K562 (cell line): ENCODE measurements around the gene PERP. TPM values are rescaled to one million over a fixed set of nuclear protein-coding genes. Genes with fewer than 3 reads are reported as not detected.

Experiments used
- ATAC-seq: fragments of 200-7000 bp; cut with Tn5 transposase; 3 replicates; pipeline ENCODE4 v1.9.1; 2020; ENCODE audit warnings: moderate library complexity
- BruUV-seq: library from RNA; stranded (reverse); fragments of 400-500 nt; replicated peaks from 2 replicates; lab custom pipeline; 2021; lab: Mats Ljungman, UMichigan
- CTCF ChIA-PET: fragments of 300-600 bp; formaldehyde crosslinking; extraction: SDS; loops from one replicate; lab custom pipeline; 2021; ENCODE audit warnings: low intra/inter-chr PET ratio; lab: Yijun Ruan, JAX
- POLR2A ChIA-PET: fragments of 300-600, 350-650 bp; sonication (Branson Sonifier 250); formaldehyde crosslinking; extraction: SDS; loops from one replicate; lab custom pipeline; 2021; ENCODE audit warnings: antibody characterized with exemption, inconsistent platforms; lab: Yijun Ruan, JAX
- DNase-seq, 4 experiments: peaks; one replicate each; pipeline versions ENCODE4 v3.0.0 to v3.0.0-alpha.2; 2011 to 2018; ENCODE audit warnings: low spot score in 3 of 4, mixed read lengths in 3 of 4; ENCODE audit errors: extremely low read depth in 1 of 4
- FAIRE-seq: peaks from 2 replicates; lab custom pipeline; 2011; peaks lifted over from hg19 to GRCh38; lab: Jason Lieb, UNC
- H2AFZ ChIP-seq: 2 replicates; pipeline ENCODE4 v1.6.0; 2011; ENCODE audit warnings: low read depth, low read length, control low read depth, inconsistent platforms
- H3K27ac ChIP-seq: fragments of 200-600 bp; 3 replicates; pipeline ENCODE4 v1.8.0; 2011; ENCODE audit warnings: low read depth, mild to moderate bottlenecking, control low read depth, inconsistent platforms, low read length, moderate library complexity, mixed read lengths; ENCODE audit errors: extremely low read depth
- H3K27me3 ChIP-seq, 2 experiments: fragments of 300-600 bp in 1 of 2; 2 replicates in 1 of 2; 3 replicates in 1 of 2; pipeline versions ENCODE4 v1.6.0 to v1.8.0; 2011; ENCODE audit warnings: inconsistent platforms in 2 of 2, low read length in 2 of 2, mild to moderate bottlenecking in 1 of 2, mixed read lengths in 1 of 2, moderate library complexity in 1 of 2; ENCODE audit not compliant: control insufficient read depth in 2 of 2, insufficient read depth in 2 of 2
- H3K36me3 ChIP-seq: fragments of 300-600 bp; 3 replicates; pipeline ENCODE4 v1.8.0; 2011; ENCODE audit warnings: mild to moderate bottlenecking, low read length, inconsistent platforms; ENCODE audit not compliant: control insufficient read depth, insufficient read depth
- H3K4me1 ChIP-seq, 2 experiments: fragments of 200-600 bp in 1 of 2; replicated peaks in 1 of 2; 2 replicates in 1 of 2; 3 replicates in 1 of 2; pipeline versions ENCODE4 v1.5.1 to v1.8.0; 2011; ENCODE audit warnings: inconsistent platforms in 2 of 2, low read length in 2 of 2, mild to moderate bottlenecking in 1 of 2, mixed read lengths in 1 of 2, moderate library complexity in 1 of 2; ENCODE audit not compliant: control insufficient read depth in 2 of 2, insufficient read depth in 2 of 2
- H3K4me2 ChIP-seq: 2 replicates; pipeline ENCODE4 v1.6.1; 2011; ENCODE audit warnings: low read length, control low read depth, inconsistent platforms, mixed read lengths; ENCODE audit not compliant: insufficient read depth
- H3K4me3 ChIP-seq: fragments of 200-600 bp; sonication (generic), shearing (Covaris generic); 2 replicates; pipeline ENCODE4 v1.5.1; 2016; ENCODE audit warnings: control low read depth, inconsistent platforms
- H3K79me2 ChIP-seq: fragments of 200-600 bp; 3 replicates; pipeline ENCODE4 v1.8.0; 2011; ENCODE audit warnings: low read length, inconsistent platforms; ENCODE audit not compliant: control insufficient read depth, insufficient read depth
- H3K9ac ChIP-seq, 2 experiments: 2 replicates each; pipeline versions ENCODE4 v1.6.0 to v1.6.1; 2011; ENCODE audit warnings: low read depth in 2 of 2, low read length in 2 of 2, control low read depth in 1 of 2, inconsistent platforms in 1 of 2, mild to moderate bottlenecking in 1 of 2, mixed read lengths in 1 of 2; ENCODE audit not compliant: insufficient read depth in 1 of 2
- H3K9me1 ChIP-seq: one replicate; pipeline ENCODE4 v1.6.0; 2011; ENCODE audit warnings: inconsistent platforms, mild to moderate bottlenecking, low read length, moderate library complexity; ENCODE audit not compliant: control insufficient read depth, insufficient read depth
- H3K9me3 ChIP-seq: replicated peaks from 2 replicates; pipeline ENCODE4 v1.5.1; 2011; ENCODE audit warnings: low read depth, low read length, inconsistent platforms; ENCODE audit not compliant: control insufficient read depth, insufficient read depth
- H4K20me1 ChIP-seq: replicated peaks from 2 replicates; pipeline ENCODE4 v1.6.1; 2011; ENCODE audit warnings: low read length, inconsistent platforms, mixed read lengths; ENCODE audit not compliant: control insufficient read depth, insufficient read depth
- ATF3 ChIP-seq, 2 experiments: fragments of 450-650 bp in 1 of 2; sonication (generic) in 1 of 2; formaldehyde crosslinking in 1 of 2; IDR thresholded peaks in 1 of 2; conservative IDR thresholded peaks in 1 of 2; 2 replicates each; pipeline versions ENCODE4 v1.6.1 to v1.8.1; 2016 to 2023; ENCODE audit warnings: mild to moderate bottlenecking in 2 of 2, moderate library complexity in 2 of 2, inconsistent platforms in 1 of 2, missing genetic modification reagents in 1 of 2
- CC2D1A ChIP-seq: fragments of 450-650 bp; IDR thresholded peaks from 2 replicates; pipeline ENCODE4 v1.6.1; 2017; ENCODE audit warnings: mild to moderate bottlenecking
- ZBTB49 ChIP-seq: sonication (generic); formaldehyde crosslinking; IDR thresholded peaks from 2 replicates; pipeline ENCODE4 v1.8.0; 2022; ENCODE audit warnings: missing genetic modification reagents, mild to moderate bottlenecking, borderline replicate concordance
- WGBS: fragments of 100-300 bp; shearing (Covaris generic); methylation state at CpG from one replicate; pipeline ENCODE4 v1.1.6; 2016; ENCODE audit warnings: low coverage, mixed read lengths; ENCODE audit not compliant: insufficient coverage; ENCODE audit errors: missing lambda C conversion rate; 5-methylcytosine and 5-hydroxymethylcytosine counted together
- in situ Hi-C: fragments of 300-500 bp; cut with MboI; formaldehyde crosslinking; loops from 4 replicates; pipeline ENCODE4 v1.15.0; 2018; ENCODE audit warnings: inconsistent platforms, mixed read lengths
- intact Hi-C: fragments of 100-400 bp; cut with micrococcal nuclease; formaldehyde crosslinking; loops from 2 replicates; pipeline ENCODE4 v1.14.2; 2022
- polyA plus RNA-seq, 8 experiments: library from polyadenylated mRNA; depleted of rRNA in 4 of 8; stranded (reverse) in 5 of 8; unstranded in 3 of 8; fragments of >200 nt; fragmentation: Nextera tagmentation in 2 of 8; fragmentation: Illumina TruSeq in 1 of 8; extraction: Ambion mirVana in 2 of 8; extraction: Trizol in 1 of 8; gene quantifications; 2 replicates each; pipeline versions ENCODE4 v1.2.1 to v1.2.3, GENCODE V29; 2011 to 2014; ENCODE audit warnings: inconsistent platforms in 1 of 8, missing spikeins in 1 of 8
- total RNA-seq, 7 experiments: library from RNA; depleted of rRNA in 6 of 7; stranded (reverse); fragments of >200 nt in 6 of 7; fragmentation: Illumina TruSeq in 2 of 7; extraction: Trizol in 2 of 7; gene quantifications; 2 replicates each; pipeline versions ENCODE4 v1.2.1 to v1.2.3, GENCODE V29; 2011 to 2021; ENCODE audit warnings: low replicate concordance in 1 of 7

The PERP gene
- total and polyA plus RNA-seq, 9 of the 15 experiments (the other 6 are each of a cell fraction or from before 2014, with no cell fraction given) = 0.01 to 0.27 (median 0.05) TPM; not detected in 2

- CTCF ChIA-PET = interaction anchor here (0.6 to 3.0 kb wide), 9 partner anchors 171 to 1249 kb away, joined by 3 to 10 read pairs (median 4); no protein-coding TSS in a partner anchor
- no peak overlapping the region for H3K4me2 ChIP-seq
- ATAC-seq (no peak), FAIRE-seq (no peak), DNase-seq (no peak)
- WGBS = under 1% methylated on average over 7 of the region's 7 CpGs
- intact Hi-C loops (loop anchor here (5.0 kb wide), 2 partner anchors 292 to 872 kb away; partner anchors contain the start of gene REPS1), in situ Hi-C loops (loop anchor here (5.0 to 10.0 kb wide), 4 partner anchors 402 to 1250 kb away; no protein-coding TSS in a partner anchor)
- H3K9me3 ChIP-seq = no peaks in the 10 kb centered on the region
- no peaks in the 10 kb centered on the region for H4K20me1 ChIP-seq
- H3K27ac ChIP-seq = no peak overlapping the region
- H2AFZ ChIP-seq = no peak overlapping the region
- POLR2A ChIA-PET = interaction anchor here (1.3 kb wide), 1 partner anchor 15 kb away, joined by 3 read pairs; no protein-coding TSS in a partner anchor
- no TSS peak for BruUV-seq
- H3K79me2 ChIP-seq = no peaks in the 10 kb centered on the region
- no peaks in the 10 kb centered on the region for H3K9me1 ChIP-seq
- H3K36me3 ChIP-seq = no peaks in the 10 kb centered on the region
- peaks cover 2 to 3% of the 10 kb centered on the region in 2 experiments; a peak in 1 of 5 replicates for H3K27me3 ChIP-seq
- TF ChIP-seq ATF3 (IDR thresholded peaks at IDR 0.05) = no peak
- TF ChIP-seq ATF3 (CRISPR knock-in tag; conservative IDR thresholded peaks at IDR 0.05) = no peak
- TF ChIP-seq CC2D1A = no peak
- no peak for TF ChIP-seq ZBTB49 (CRISPR knock-in tag)
- H3K4me1 ChIP-seq = no peaks in the 10 kb centered on the region
- no peak overlapping the region for H3K9ac ChIP-seq
- no peak overlapping the region for H3K4me3 ChIP-seq
Observed at GRCh38 chr6:138115201-138115600, 8.0 kb upstream of the PERP start.
